Stimulated activated CD4-positive, alpha-beta T cell treated with anti-CD3 and anti-CD28 coated beads, Interleukin-12 subunit alpha, Interleukin-12 subunit beta, amount 100 ng/mL, for 24 hours (primary cell): Measurements from ENCODE around the gene TCP11X1.
"Not testable (repeated sequence)": the region's sequence is repeated elsewhere in the genome, so short reads cannot be mapped to it uniquely, and the experiment has no call there.

ENCODE experiments used
- DNase-seq, 2 experiments: peaks; one replicate each; pipeline ENCODE4 v3.0.0-alpha.2; 2020; ENCODE audit warnings: low read depth in 2 of 2

TCP11X1 gene

DNA sequence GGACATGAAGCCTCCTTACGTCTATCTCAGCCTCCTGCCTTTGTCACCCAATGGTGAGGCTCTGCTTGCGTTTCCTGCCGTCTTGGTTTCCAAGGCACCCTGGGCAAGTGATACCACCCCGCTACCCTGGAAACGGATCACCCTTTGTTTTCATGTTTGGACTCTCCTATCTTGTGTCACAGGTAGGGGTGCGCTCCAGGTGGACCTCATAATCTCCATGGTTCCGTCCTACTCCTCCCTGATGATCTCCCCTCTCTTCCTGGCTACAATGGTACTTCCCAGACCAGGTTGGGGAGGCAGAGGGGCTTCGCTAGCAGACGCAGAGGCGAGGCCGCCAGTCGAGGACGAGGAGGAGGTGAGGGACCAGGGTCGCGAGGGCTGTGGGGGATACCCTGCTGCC, at the start of gene TCP11X1:
TCP11X1 (plus strand) TSS at position 316 of the 400 bp plus-strand sequence.
- DNase-seq = not testable (repeated sequence)

DNA sequence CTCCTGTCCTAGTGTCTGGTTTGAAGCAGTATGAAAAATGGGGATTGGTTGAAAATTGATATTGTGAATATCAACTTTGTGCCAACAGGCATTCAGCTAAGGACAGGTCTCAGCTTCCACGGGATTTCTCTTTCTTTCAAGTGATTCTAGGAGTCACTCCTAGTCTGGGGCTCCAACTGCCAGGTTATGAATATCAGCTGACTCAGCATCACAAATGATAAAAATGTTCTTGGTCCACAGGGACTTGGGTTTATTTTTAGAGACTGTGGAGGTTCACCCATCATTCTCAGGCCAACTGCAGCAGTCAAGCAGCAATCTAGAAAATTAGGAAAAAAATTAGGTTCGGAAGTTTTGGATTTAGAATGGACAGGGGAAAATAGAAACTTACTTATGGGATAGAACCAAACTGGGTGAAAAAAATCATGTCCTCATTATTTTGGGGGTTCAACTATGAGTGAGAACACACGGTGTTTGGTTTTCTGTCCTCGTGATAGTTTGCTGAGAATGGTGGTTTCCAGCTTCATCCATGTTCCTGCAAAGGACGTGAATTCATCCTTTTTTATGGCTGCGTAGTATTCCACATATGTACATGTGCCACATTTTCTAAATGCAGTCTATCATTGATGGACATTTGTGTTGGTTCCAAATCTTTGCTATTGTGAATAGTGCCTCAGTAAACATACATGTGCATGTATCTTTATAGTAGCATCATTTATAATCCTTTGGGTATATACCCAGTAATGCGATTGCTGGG, 29.0 kb upstream of the TCP11X1 start:
- no peak for DNase-seq

DNA sequence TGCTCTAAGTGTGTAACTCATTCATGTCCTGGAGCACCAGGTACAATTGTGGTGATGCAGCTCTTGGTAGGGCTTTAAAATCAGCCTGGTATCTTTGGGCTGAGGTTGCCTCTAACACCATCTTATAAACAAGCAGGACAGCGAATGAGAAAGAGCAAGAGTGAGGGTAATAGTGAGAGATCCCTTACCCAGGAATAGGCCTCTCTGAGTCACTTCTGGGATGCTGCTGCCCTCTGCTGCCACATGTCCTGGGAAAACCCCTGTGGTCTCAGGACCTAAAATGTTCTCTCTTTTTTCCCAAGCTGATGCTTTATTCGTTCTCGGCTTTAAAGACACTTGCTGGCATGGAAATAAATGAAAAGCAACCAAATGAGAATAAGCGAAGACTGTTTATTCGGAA, 7.2 kb upstream of the TCP11X1 start:
- DNase-seq = not testable (repeated sequence)

DNA sequence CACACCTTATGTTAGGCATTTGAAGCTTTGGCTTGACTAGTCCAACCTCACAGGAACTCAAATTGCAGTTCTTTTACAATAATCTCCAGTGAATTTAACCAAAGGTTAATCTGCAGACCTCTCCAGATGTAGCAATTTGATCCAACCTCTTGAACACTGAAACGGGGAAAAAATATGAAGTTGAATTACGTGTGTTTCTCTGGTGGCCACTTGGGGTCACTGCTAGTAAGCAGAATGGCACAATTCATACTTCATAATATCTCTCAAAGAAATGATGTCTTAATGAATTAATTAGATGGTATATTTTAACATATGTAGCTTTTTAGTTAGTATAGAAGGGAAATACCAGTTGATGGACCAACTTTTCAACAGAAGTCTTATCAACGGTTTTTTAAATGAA, 1.4 kb downstream of the TCP11X1 start:
- not testable (repeated sequence) for DNase-seq

DNA sequence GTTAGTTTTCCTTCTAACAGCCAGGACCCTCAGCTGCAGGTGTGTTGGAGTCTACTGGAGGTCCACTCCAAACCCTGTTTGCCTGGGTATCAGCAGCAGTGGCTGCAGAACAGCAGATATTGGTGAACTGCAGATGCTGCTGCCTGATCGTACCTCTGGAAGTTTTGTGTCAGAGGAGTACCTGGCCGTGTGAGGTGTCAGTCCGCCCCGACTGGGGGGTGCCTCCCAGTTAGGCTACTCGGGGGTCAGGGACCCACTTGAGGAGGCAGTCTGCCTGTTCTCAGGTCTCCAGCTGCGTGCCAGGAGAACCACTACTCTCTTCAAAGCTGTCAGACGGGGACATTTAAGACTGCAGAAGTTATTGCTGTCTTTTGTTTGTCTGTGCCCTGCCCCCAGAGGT, 20.6 kb downstream of the TCP11X1 start:
- not testable (repeated sequence) for DNase-seq

DNA sequence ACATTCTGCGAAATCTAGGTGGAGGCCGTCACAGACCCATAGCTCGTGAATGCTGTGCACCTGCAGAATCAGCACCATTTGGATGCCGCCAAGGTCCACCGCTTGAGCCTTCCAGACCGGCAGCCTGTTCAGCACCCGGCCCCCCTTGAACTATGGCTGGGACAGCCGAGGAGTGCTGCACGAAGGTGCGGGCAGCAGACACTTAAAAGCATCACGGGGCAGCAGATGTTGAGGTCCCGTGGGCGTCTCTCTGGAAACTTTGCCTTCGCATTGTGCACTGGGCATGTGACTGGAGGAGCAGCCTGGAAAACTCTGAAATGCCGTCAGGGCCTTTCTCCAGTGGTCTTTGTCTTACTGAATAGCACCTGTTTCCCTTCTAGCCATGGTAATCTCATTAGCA, 25.2 kb downstream of the TCP11X1 start:
- not testable (repeated sequence) for DNase-seq

DNA sequence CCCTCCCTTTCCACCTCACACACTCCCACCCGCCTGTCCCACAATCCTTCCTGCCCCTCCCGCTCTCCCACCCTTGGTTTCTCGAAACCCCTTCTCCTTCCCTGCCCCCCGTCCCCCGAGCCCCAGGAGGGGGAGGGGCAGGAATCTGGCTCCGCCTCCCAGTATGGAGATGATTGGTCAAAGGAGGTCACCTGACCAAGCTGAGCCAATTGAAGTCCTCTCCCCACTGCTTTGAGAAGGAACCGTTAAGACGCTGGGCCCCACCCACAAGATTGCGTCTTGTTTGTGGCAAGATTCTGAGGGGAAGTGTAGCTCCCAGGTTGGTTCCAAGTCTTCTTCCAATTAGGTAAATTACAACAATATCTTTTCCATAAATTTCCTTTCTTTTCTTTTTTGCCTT, 31.8 kb downstream of the TCP11X1 start, which contains the start of gene NXF2:
NXF2 (plus strand) TSS at position 275 of the 400 bp plus-strand sequence. CDS start 59,912 bp downstream, outside the sequence.
- not testable (repeated sequence) for DNase-seq

DNA sequence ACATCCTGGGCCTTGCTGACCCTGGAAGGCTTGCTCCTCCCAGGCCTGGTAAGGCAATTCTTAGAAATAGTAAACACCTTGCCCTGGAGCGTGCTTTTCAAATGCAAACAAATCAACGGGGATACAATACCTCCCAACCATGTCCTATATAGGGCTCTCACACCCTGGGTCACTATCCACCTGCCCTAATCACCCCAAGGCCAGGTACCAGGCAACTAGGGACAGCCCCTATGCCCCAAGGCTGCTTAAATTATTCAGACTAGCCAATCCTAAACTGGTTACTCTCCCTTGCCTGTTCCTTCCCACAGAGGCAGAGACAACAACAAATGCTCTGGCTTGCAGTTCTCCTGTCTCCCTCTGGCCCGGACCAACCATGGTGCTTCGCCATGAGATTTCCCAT, 57.1 kb downstream of the TCP11X1 start:
- not testable (repeated sequence) for DNase-seq
